Activated B cell treated with CpG ODN at 0.5 μM for 24 hours (primary cell): ENCODE data around the gene PLSCR3. TPM values are rescaled to one million over a fixed set of nuclear protein-coding genes. Genes with fewer than 3 reads are reported as not detected.

Source experiments
- ATAC-seq: fragments of 200-7000 bp; cut with Tn5 transposase; one replicate; pipeline ENCODE4 v1.10.0; 2021; ENCODE audit warnings: low read depth, mild to moderate bottlenecking, moderate library complexity
- CTCF ChIA-PET: fragments of 350-600 bp; sonication (Branson Sonifier 250); formaldehyde crosslinking; loops from one replicate; lab custom pipeline; 2021; ENCODE audit warnings: antibody characterized with exemption; lab: Charles Lee
- POLR2A ChIA-PET: fragments of 350-600 bp; sonication (Branson Sonifier 250); formaldehyde crosslinking; loops from one replicate; lab custom pipeline; 2021; ENCODE audit warnings: antibody characterized with exemption; lab: Charles Lee
- DNase-seq: peaks from one replicate; pipeline ENCODE4 v3.0.0; 2022
- H3K27ac Mint-ChIP-seq: one replicate; pipeline ENCODE4 v1.8.0; 2020; ENCODE audit warnings: mixed read lengths
- H3K27me3 Mint-ChIP-seq: one replicate; pipeline ENCODE4 v1.8.0; 2021; ENCODE audit warnings: mixed read lengths
- H3K36me3 Mint-ChIP-seq: one replicate; pipeline ENCODE4 v1.8.0; 2021; ENCODE audit warnings: low read depth, mixed read lengths
- H3K4me1 Mint-ChIP-seq: one replicate; pipeline ENCODE4 v1.8.0; 2021; ENCODE audit warnings: mixed read lengths
- H3K4me3 Mint-ChIP-seq: one replicate; pipeline ENCODE4 v1.8.0; 2020; ENCODE audit warnings: mild to moderate bottlenecking, mixed read lengths
- H3K9me3 Mint-ChIP-seq: one replicate; pipeline ENCODE4 v1.8.0; 2020; ENCODE audit warnings: mixed read lengths
- CTCF ChIP-seq: fragments of 200-600 bp; IDR thresholded peaks from one replicate; pipeline ENCODE4 v1.8.0; 2022; ENCODE audit warnings: antibody characterized with exemption, mild to moderate bottlenecking
- intact Hi-C: fragments of 100-400 bp; cut with micrococcal nuclease; formaldehyde crosslinking; loops from one replicate; pipeline ENCODE4 v1.15.1; 2024
- total RNA-seq: library from RNA; stranded (reverse); gene quantifications from 2 replicates; pipeline ENCODE4 v1.2.3, GENCODE V29; 2022

Gene PLSCR3
- total RNA-seq, 1 donor from 2014 or later: 35.2 TPM

- peak within 1 kb of the TSS; percentile 46 for H3K27ac Mint-ChIP-seq
- POLR2A ChIA-PET: interaction anchor here (0.6 to 1.4 kb wide), 2 partner anchors 16 to 53 kb away, joined by 3 to 5 read pairs; partner anchors contain the start of gene TMEM95
Observed at GRCh38 chr17:7407485-7408251, 13.3 kb upstream of the PLSCR3 start, which contains the start of gene NLGN2. Gene NLGN2, plus strand, starts transcription at chr17:7407845. Its CDS starts 411 bp downstream, at chr17:7408256.

GRCh38 chr17:7407082-7407481 is 12.8 kb upstream of the PLSCR3 start:
- CTCF ChIA-PET: no interaction called here
- intact Hi-C loops: no loop called here

More at GRCh38 chr17:7407485-7408251, 13.3 kb upstream of the PLSCR3 start, which contains the start of gene NLGN2:
- CTCF ChIA-PET: no interaction called here
- DNase-seq (no peak), ATAC-seq (no peak)
- Mint-ChIP-seq H3K4me1 (peaks cover 16% of the 10 kb centered on the region), H3K27me3 (peaks cover 18% of the 10 kb centered on the region), H3K4me3 (no peak within 1 kb of the TSS), H3K9me3 (no peaks in the 10 kb centered on the region), H3K36me3 (peaks cover 5% of the 10 kb centered on the region)
- TF ChIP-seq CTCF: no peak
- intact Hi-C loops: no loop called here

DNA sequence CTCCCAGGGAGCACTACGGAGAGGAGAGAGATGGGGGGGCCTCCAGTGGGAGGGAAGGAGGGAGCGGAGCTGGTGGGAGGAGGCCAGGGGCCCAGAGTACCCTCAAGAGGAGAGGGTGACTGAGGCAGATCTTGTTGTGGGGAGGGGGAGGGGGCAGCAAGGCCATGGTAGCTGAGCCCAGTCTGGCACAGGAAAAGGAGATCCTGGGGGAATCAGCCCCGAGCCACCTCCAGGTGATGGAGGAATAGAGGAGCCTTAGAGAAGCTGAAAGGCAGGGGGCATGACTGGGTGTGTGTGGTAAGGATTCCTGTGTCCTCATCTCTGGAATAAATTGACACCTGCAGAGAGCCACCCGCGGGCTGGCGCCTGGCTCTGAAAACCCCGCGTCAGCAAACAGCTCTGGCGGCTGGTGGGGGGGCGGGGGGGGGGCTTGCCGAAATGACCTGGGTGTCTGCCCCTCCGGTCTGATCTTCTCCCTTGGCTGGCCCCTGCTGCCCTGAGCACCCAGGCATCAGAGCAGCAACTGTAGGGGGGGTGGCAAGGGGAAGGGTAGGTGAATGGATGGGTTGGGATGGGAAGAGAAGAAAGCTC is 12.0 kb upstream of the PLSCR3 start:
- Mint-ChIP-seq H3K9me3 (no peaks in the 10 kb centered on the region), H3K4me3 (peak overlapping the region; percentile 71), H3K27me3 (peaks cover 18% of the 10 kb centered on the region), H3K36me3 (peaks cover 8% of the 10 kb centered on the region), H3K27ac (no peak overlapping the region), H3K4me1 (peaks cover 16% of the 10 kb centered on the region)
- intact Hi-C loops: no loop called here
- no peak for DNase-seq
- POLR2A ChIA-PET: interaction anchor here (0.6 to 1.5 kb wide), 3 partner anchors 11 to 682 kb away, joined by 4 to 5 read pairs (median 5); partner anchors contain the start of gene PLSCR3
- CTCF ChIA-PET: no interaction called here
- ATAC-seq: no peak
- TF ChIP-seq CTCF: no peak

More at GRCh38 chr17:7407082-7407481, 12.8 kb upstream of the PLSCR3 start:
- Mint-ChIP-seq H3K9me3 (no peaks in the 10 kb centered on the region), H3K27me3 (peaks cover 18% of the 10 kb centered on the region), H3K27ac (peak overlapping the region; percentile 46), H3K36me3 (peaks cover 5% of the 10 kb centered on the region), H3K4me3 (no peak overlapping the region), H3K4me1 (peaks cover 16% of the 10 kb centered on the region)
- POLR2A ChIA-PET: interaction anchor here (0.6 to 1.5 kb wide), 3 partner anchors 12 to 52 kb away, joined by 3 to 5 read pairs (median 5); partner anchors contain the start of genes PLSCR3 and TMEM95
- no peak for TF ChIP-seq CTCF
- ATAC-seq (no peak), DNase-seq (no peak)

GRCh38 chr17:7405350-7406234 is 11.3 kb upstream of the PLSCR3 start:
- POLR2A ChIA-PET: interaction anchor here (1.4 to 2.9 kb wide), 3 partner anchors 10 to 30 kb away, joined by 5 to 29 read pairs (median 5); partner anchors contain the start of genes PLSCR3 and TMEM102
- CTCF ChIA-PET: no interaction called here
- TF ChIP-seq CTCF: no peak
- Mint-ChIP-seq H3K4me3 (peak overlapping the region; percentile 81), H3K36me3 (peaks cover 8% of the 10 kb centered on the region), H3K27ac (peak overlapping the region; percentile 42), H3K9me3 (no peaks in the 10 kb centered on the region), H3K4me1 (peaks cover 16% of the 10 kb centered on the region), H3K27me3 (peaks cover 18% of the 10 kb centered on the region)
- DNase-seq (no peak), ATAC-seq (no peak)
- intact Hi-C loops: no loop called here
